HG03575 (cell line): ENCODE results near the gene PAX7.

ENCODE experiments used
- ATAC-seq: cut with Tn5 transposase; IDR thresholded peaks from one replicate; pipeline ENCODE4 v1.9.1; 2021; ENCODE audit not compliant: unreplicated experiment, insufficient number of reproducible peaks, low FRiP score; ENCODE audit errors: extremely low read depth

Gene PAX7

DNA sequence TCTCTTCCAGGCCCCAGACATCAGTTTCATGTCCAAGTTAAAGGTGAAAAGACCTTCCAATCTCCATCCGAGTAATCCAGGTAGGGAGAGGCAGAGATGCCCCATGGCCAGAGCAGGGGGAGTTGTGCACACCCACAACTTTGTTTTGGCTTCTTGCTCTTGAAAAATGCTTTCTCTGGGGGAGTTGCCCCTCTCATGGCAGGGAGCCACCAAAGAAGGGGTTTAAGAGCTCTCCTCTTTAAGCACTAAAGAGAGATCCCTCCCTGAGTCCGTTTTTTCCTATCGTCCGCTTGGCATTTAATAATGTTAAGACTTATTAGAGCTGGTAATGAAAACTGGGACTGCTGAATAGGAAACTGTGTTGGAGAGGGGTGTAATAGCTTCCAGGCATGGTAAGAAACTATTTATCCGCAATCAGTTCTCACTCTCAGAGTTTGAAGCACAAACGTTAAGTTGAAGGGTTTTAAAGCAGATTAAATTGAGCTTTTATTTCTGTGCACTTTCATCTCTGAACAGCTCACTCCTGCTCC, 8.3 kb downstream of the PAX7 start:
- ATAC-seq, result no peak

DNA sequence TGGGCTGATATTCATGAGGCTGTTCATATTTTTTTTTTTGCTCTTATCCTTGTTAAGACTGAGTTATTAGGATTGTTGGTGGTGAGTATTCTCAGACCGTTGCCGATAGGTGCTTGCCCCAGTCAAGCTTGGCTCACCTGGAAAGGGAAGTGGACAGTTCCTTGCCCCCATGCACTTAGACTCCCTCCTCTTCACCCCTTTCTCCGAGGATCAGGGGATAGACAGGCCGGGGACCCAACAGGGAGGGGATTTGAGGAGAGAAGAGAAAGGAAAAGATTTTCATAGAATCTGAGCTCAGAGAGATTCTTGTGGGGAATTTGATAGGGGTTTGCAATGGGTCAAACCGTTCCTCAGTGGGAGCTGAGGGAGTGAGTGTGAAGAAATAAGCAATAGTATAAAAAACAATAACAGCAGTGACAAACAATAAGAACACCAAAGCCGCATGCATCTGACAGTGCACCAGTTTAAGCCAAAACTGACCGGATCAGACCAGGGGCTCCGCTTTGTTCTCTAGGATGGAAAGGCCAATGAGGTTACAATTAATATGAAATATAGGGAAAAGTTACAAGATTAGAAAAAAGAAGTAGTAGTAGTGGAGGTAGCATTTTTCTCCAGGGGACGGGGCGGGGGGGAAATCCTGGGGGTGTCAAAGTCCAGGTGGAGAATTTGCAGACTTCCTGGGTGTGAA, 8.9 kb downstream of the PAX7 start:
- no peak for ATAC-seq

DNA sequence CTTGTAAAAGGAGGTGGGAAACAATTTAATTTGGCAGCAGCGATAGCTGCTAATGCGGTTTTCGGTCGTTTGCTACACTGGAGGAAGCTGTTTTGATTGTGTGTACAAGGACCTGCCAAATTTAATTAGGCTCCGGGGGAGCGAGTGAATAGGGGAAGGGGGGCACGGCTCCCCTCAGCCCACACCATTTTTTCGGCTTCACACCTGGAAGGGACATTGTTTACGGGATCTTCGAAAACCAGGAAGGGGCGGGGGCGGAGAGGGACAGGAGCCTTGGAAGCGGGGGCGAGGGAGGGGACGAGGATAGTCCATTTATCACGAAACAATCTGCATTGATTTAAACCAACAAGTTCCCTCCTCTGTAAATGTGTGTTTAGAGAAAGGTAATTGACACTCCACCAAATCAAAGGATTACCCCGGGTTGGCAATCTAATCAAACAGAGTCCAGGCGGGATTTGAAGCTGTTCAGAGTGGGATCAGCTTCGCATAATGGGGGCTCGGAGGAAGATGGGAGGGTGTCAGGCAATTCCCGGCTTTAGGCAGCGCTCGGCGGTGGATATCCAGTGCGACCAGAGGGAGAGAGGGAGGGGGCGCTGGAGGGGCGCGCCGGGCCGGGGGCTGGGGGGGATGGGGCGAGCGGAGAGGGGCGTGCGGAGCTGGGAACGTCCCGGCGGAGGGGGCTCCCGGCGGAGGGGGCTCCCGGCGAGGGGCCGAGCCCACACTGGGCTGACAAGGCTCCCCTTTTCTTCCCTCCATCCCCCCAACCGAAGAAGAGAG, 9.8 kb downstream of the PAX7 start:
- no peak for ATAC-seq

DNA sequence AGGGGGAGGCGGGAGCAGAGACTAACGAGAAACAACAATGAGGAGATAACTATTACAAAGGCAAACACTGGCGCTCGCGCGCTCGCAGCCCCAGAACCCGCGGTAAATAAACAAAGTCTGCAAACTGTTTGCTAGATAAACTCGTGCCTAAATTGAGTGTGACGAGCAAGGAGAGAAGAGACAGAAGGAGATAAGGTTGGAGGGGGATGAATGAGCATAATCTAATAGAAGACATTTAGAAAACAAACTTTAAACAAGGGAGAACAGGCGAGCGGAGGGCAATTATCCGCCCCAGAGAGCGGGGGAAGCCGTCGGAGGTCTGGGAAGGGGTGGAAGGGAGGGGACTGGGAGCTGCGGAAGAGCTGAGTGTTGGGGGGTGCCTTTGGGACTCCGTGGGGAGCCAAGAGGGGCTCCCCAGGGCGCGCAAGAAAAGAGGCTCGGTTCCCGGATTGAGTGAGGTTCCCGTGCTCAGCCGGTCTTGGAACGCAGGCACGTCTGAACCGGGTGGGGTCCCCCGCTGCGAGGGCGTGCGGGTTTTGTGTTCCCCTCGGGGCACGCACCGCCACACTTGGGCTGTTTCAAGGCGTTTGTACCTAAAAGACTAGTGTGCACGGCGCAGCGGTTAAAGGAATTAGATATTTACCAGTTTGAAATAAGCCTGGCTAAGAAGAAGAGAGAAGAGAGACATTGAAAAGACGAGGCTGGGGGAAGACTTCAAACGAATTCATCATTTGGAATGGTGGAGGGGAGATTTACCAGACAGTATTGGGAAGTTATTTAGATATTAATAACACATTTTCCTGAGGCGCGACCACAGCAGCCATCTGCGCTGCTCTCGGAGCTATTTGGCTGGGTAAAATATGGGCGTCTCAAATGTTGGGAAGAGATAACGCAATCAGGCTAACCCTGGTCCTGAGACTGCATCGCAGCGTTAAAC, 10.6 kb downstream of the PAX7 start:
- no peak for ATAC-seq

DNA sequence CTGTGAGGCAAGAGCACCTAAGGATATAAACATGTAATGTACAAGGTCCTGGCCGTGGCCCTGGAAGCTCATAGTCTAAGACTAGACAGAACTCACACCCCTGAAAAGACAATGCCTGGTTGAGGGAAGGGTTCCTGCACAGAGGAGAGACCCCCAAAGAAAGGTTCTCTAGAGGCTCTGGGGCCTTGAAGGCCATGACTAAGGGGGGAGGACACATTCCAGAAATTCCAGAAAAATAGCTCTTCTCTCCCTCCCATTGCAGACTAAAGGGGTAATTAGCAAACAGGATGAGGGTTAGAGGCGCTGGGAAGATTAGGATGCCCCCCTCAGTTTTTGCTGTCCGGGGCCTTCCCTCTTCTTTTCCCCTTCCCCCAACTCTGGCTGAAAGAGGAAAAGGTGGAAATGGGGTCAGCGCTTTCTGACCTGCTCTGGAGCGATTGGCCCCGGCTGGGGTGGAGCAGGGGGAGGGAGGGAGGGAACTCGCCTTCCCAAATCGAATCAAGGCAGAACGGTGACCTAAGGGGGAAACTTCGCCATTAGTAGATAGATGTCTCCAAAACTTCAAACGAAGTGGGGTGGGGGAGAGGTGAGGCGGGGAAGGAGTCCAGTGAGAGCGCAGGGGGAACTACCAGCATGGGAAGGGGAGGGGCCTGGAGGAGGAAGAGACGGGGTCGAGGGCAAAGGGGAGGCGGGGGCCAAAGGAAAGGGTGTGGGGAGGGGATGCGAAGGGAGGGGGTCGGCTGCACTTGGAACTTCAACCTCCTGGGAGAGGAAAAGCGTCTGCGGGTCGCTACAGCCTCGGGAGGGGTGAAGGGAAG, 11.8 kb downstream of the PAX7 start:
- no peak for ATAC-seq

DNA sequence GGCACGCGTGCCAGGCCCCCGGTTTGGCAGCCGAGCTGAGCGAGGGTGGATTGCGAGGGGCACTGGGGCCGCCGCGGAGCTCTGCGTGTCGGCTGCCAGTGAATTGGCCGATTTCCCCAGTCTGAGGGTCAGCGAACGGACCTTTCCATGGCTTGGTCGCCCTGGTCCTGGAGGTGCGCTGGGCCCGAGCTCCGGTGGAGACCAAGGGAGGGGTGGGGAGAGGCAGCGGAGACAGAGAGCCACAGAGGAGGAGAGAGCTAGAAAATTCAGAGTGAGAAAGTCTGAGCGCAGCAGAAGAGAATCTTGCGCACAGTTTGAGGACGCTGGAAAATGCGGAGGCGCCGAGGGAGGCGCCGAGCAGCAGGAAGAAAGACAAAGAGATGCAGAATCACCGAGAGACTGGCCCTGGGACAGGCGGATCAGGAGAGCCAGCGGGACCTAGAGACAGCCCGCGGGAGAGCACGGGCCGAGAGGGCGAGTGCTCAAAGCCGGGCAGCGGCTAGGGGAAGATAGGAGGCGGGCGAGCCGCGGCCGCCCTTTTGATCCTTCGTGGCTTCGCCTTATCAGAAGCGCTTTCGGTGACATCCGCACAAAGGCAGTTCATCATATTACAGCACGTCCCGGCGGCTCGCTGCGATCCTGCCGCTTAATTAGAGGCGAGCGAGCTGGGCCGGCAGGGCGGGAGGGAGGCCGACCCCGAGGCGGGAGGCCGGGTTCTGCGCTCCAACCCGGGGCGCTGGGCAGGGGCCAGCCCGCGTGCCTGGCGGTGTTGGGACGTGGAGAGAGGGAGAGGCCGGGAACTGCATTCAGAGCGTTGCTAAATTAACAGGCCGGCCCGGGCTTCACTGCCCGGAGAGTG, 12.7 kb downstream of the PAX7 start:
- ATAC-seq, result no peak

DNA sequence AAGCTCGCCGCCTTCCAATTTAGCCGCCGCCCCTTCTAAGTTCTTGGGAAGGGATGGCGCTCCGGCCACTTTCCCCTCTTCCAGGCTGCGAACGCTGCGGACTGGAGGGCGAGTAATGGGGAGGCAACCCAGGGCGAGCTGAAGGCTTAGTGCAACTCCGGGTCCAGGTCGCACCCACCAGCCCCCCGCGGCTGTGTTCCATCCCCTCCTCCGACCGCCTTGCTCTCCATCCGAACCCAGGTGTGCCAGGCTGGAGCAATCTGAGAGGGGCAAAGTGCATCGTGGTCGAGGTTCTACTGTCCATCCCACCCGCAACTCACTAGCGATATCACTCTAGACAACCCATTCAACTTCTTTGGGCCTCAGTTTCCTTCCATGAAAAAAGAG, 13.4 kb downstream of the PAX7 start:
- no peak for ATAC-seq

DNA sequence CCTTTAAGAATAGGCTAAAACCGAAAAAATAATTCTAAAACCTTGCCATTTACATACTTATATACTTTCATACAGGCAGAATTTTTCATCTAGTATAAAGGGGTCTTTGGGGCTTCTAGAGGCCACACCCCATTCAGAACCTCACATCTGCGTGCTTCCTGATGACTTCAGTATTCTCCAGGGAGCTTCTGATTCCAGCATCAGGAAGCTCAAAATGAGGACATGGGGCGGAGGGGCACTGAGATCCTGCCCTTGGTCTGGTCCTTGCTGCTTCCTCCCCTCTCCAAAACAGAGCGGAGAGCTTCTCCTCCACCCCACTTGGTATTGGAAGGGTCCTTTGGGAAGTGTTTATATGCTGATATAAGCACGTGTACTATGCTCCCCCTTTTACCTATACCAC, 13.8 kb downstream of the PAX7 start:
- ATAC-seq, result no peak

DNA sequence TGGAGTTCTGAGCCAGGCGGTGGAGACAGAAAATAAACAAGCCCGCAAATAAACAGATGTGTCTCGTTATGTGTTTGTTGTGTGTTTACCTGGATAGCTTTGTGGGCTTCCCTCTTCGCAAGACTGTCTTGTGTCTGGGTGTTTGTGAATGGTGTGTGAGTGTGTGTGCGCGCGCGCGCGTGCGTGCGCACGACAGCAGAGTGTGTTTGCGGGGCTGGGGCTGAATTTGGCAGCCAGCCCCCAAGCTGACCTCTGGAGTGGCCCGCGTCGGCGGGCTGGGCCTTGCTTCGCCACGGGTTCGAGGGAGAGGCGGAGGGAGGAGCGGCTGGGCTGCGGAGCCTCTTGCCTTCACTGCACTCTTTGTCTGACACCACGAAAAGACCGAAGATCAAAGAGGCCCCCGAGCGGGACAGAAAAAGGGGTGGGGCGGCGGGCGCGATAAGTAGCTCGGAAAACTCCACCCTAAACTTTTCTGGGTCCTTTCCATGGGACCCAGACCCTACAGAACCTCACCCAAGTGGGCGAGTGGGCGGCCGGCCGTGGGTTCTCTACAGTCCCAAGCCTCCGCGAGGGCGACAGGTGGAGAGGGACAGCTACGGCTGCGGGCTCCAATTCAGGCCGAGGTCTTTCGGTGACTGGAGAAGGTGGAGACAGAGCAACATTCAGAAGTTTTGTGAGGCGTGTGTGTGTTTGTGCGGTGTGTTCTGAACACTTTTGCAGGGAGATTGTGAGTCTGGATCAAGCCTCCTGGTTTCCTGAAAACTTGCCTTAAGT, 14.5 kb downstream of the PAX7 start:
- ATAC-seq, result no peak

DNA sequence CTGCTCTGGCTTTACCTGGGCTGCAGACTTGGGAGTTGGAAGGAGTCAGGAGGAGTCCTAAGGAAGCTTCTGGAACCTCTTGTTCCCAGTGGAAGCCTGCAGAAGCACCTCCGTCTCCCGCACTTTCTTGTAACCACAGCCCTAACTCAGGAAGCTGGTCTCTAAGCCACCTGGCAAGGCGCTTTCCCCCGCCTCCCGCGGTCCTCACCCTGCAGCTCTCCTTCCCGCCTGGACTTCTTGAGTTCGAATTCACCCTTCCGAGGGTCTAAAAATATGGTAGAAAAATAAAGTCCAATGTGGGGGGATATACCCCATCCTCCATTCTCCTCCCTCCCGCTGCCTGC, 15.1 kb downstream of the PAX7 start:
- ATAC-seq, result no peak

DNA sequence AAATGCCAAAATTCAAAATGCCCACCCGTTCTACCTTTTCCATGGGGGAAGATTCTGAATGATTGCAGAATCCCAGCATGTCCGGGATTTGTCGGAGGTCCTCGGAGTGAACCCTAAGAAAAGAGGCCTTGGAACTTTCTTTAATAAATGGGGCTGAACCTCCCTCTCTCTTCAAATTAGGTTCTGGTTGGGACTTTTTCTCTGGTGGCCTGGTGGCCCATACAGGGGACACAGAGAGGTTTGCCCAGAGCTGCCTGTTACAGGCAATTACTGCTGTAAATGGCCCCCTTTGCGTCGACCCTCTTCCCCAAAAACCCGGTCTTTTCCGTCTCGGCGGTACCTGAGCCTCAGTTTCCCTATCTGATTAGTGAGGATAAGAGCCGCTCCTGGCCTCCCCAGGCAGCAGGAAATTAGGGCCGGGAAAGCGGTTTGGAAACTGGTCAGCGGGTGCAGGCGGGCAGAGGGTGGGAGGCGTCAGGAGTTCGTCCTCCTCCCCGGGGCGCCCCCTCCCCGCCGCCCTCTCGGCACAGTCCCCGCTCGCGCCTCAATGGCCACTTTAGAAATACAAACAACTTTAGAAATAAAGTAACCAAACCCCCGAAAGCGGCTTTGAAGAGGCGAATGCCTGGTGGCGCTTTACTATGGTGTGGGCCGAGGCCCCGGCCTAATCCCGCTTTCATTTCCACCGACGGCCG, 15.6 kb downstream of the PAX7 start:
- no peak for ATAC-seq

DNA sequence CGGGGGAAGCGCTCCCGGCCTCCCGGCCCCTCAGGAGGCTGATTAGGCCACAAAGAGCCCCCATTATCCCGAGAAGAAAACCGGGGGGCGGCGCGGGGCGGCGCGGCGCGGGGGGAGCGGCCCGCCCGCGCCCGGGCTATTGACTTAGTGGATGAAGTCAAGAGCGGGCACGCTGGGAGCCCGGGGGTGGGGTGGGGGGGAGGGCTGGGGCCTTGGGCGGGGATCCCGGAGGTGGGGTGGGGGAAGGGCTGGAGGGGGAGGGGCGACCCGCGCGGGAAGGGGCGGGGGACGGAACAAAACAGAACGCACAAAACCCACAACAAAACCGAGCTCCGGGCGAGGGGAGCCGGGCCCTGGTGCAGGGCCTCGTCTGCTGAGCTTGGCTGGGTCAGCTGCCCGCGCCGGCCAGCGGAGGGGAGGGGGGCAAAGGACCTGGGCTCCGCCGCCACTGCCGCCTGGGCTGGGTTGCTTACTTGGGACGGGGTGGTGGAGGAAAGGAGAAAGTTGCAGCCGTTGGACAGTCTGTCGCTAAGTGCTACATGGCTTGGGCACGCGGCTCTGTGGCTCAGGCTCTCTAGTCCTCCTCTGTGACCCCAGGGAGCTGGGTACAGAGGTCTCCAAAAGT, 16.3 kb downstream of the PAX7 start:
- ATAC-seq, result no peak

DNA sequence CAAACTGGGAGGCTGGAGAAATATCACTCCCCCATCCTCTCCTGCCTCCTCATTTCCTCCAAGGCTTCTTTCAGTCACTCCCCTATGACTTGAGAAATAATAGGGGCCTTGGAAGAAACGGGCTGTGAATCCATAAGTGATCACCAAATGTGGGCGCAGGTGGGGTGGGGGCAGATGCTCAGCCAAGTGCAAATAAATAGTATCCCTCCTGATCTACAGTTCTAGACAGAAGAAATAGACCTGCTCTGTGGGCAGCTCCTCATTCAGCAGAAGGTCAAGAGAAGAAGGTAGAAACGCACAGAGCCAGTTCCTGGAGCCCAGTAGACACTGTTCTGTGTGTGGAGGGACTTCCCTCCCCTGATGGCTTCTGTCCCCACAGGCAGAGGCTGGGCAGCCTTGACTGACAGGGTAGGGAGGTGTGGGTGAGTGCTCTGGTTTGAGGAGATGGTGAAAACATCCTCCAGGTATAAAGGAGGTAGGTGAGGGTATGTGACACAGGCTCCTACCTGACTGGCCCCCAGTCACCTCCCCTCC, 17.1 kb downstream of the PAX7 start:
- no peak for ATAC-seq

DNA sequence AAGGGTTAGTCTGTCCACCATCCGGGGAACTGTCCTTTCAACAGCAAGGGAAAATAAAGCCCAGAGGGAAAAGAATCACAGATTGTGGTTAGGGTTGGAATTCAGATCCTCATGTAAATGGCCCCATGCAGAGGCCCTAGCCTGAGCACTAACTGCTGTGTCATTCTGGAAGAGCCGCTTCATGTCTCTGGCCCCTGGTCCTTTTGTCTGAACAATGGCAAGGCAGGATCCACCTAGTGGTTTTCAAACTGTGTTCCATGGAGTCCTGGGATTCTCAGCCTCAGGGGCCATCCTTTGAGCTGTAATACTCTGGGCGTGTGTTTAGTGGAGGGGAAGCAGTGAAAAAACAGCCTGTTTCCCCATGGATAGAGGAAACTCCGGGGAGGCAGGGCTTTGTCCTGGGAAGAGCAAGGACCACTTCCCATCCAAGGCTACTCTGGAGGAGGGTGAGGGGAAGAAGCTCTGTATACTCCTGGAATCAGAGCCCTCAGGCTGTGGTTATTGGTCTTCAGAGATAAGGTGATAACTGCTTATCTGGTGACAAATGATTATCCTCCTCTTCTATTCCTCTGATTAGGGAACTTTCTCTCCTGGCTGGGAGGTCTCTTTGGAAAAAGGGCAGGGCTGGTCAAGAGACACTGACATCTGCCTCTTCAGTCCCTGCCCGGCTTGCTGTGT, 19.2 kb downstream of the PAX7 start:
- no peak for ATAC-seq

DNA sequence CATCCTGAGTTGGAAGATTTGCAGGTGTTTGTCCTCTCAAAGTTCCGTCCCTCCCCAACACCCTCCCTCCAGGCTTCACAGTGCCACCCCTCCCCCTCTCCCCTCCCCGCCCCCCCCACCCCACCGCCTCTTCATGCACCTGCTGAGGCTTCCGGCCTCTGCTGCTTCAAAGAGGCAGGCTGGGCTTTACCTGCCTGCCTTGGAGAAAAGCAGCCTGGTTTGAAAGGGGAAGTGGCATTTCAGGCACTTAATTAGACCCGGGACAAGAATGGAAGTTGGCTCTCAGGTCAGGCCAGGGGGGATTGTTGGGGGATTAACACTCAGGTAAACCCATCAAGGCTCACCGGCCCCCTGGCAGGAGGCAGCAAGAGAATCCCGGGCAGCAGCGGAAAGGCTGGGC, 21.1 kb downstream of the PAX7 start:
- no peak for ATAC-seq

DNA sequence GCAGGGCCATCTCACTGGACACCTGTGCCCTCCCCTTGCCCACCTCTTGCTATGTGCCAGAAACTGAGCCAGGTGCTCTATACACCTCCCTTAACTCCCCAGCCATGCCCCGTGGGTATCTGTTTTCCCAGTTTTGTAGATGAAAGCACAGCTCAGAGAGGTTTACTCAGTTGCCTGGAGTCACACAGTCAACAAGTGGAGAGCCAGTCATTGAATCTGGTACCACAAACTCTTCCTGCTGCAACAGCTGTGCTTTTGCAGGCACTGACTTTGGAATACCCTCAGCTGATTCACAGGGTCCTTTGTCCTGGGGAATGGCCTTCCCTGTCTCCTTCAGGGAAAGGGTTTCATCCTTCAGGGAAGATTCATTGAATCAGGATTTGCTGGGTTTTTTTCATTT, 22.1 kb downstream of the PAX7 start:
- no peak for ATAC-seq
